Hematopoietic multipotent progenitor cell treated with erythropoietin and hydrocortisone succinate and interleukin-3 and kit ligand, for 15 days (in vitro differentiated cells): Measurements from ENCODE around the gene DNAH2.

Source experiments
- DNase-seq: peaks from one replicate; pipeline ENCODE4 v3.0.0-alpha.2; 2015; ENCODE audit warnings: low spot score

Gene DNAH2

DNA sequence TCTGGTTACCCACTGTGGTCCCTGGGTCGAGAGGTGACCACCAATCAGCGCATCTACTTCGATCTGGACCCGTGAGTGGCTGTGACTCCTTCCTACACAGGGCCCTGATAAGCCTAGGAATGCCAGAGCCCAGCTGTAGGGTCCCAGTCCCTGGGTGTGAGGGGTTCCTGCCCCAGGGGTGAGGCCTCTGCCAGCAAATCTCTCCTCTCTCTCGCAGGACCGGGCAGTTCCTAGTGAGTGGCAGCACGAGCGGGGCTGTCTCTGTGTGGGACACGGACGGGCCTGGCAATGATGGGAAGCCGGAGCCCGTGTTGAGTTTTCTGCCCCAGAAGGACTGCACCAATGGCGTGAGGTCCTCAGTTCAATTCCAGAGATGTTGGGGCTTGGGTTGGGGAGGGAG is 14.8 kb upstream of the DNAH2 start:
- DNase-seq: no peak

DNA sequence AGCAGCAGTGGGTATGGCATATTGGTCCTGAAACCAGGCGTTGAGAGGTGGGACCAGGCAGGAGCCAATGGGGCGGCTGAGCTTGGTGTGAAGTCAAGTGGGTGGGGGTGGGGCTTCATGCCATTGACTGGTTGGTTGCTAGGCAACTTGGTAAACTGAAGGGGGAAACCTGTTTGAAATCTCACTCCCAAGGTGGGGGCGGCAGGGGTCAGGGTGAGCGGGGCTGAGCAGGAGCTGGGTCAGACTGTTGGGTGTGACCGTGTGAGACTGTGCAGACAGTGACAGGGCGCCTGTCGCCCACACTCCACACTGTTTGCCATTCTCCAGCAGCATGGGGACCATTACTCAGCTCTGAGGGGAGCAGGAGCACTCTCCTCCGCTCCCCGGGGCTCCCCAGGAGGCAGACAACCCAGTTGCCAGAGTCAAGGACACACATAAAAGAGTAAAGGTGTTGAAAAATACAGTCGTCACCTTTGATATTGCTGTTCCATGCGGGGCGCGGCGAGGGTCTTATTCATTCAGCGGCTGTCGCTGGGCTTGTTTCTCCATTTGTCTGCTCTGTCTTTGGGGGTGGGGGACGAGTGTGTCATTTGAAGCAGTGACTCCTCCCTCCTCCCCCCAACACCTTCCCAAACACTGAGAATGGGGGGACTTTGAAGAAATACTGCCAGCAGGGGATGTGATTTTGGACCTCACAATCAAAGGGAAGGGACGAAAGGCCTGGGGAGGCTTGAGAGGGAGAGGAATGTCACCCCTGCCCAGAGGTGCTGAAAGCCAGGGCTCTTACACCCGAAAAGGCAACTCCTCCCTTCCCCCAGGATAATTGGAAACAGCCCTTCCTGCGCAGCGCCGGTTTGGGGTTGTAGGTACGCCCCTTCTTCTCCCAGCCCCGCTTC is 13.7 kb upstream of the DNAH2 start:
- DNase-seq: no peak

DNA sequence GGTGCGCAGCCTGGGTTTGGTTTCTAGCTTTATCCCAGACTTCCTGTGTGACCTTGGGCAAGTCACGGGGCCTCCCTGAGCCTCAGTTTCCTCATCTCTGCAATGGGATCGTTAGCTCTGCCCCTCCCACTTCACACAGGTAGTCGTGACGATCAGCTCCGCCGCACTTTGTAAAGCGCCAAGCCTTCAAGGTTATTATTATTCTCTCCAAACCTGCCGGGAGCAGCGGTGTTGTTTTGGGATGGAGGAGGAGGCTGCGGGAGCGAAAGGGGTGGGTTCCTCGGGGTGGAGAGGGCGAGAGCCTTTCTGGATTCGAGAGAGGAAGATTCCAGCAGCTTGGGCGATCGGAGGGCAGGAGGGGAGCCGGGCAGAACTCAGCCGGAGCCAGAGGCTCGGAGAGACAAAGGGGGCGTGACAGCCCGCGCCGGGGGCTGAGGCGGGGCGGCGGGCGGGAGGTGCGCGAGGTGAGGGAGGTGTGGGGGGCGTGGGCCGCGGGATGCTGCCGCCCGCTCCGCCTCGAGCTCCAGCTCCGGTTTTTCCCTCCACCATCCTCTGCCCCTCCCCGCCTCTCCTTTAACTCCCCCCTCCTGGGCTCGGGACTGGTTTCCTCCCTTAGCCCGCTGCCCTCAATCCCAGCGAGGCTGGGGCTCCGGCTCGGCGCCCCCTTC is 12.8 kb upstream of the DNAH2 start, which contains the start of gene EFNB3:
Gene EFNB3, plus strand, starts transcription at position 602 of the 668 bp plus-strand sequence. CDS start 397 bp downstream, outside the sequence.
- no peak for DNase-seq

DNA sequence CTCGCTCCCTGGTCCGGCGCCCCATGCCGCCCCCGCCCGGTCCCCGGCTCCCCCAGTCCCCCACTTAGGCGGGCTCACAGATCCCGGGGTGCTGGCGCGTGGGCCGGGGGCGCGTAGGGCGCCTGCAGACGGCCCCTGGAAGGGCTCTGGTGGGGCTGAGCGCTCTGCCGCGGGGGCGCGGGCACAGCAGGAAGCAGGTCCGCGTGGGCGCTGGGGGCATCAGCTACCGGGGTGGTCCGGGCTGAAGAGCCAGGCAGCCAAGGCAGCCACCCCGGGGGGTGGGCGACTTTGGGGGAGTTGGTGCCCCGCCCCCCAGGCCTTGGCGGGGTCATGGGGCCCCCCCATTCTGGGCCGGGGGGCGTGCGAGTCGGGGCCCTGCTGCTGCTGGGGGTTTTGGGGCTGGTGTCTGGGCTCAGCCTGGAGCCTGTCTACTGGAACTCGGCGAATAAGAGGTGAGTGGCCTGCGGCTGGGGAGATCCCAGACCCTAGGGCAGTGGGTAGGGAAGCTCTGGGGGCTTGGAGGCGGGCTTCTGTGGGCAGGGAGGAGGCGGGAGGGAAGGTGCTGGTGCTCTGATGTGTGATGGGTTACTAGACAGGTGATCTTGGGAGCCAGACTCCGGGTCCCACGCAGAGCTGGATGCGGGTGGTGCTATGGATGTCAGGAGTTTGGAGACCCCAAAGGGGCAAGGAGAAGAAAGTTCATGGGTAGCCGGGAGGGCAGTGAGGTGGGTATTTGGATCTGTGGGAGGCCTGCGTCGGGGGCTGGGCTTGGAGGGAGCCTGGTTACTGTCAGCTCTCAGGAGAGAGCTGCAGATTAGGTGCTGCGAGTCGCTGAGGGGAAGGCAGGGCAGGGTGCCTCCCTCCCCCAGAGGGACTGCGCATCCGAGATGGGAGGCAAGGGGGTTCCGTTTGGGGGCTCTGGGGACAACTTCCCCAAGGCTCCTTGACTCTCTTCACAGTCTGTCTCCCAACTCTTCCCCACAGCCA is 12.0 kb upstream of the DNAH2 start:
- DNase-seq: no peak

DNA sequence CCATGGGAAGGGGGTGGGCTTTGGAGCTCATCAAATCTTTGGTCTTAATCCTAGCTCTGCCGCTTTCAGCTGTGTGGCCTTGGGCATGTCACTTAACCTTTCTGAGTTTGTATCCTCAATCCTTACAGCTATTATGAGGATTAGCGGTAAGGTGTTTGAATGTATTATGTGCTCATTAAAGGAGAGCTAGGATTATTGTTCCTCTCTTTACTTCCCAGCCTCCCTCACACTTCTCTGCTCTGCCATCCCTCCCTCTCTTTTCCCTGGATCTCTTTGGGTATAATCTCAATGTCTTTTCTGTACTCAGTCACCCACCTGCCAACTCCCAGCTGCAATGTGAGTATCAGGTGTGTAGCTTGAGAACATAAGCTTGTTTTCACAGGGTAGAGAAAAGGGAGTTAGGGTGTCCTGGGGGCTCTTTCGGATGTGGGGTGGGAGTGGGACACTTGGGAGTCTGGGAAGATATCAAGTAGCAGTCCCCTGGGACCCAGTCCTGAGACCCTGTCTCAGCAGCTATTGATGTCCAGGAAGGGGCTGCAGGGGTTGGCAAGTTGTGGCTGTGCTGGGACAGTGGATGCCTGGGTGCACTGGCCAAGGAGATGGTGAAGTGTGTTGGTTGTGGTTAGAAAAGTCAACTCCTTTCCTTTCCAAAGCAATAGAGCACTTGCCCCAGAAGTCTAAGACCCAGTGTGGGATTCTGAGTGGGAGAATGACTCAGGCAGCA is 10.8 kb upstream of the DNAH2 start:
- DNase-seq: no peak

DNA sequence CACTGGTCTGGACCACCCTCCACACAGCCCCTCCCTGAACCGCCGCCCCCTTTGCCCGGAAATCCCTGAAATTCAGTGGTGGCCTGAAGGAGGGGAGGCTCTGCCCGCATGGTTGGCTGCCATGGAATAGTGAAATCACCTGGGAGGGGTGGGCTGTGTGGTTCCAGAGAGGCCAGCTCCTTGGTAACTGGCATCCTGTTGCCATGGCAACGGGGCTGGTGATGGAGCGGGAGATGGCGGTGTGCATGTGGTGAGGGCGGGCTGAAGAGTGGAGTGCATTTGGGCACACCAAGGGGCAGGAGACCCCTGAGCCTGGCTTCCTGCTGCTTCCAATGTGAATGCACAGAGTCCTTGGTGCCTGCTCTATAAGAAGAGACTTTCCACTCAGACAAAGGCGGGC is 10.1 kb upstream of the DNAH2 start:
- DNase-seq: no peak

DNA sequence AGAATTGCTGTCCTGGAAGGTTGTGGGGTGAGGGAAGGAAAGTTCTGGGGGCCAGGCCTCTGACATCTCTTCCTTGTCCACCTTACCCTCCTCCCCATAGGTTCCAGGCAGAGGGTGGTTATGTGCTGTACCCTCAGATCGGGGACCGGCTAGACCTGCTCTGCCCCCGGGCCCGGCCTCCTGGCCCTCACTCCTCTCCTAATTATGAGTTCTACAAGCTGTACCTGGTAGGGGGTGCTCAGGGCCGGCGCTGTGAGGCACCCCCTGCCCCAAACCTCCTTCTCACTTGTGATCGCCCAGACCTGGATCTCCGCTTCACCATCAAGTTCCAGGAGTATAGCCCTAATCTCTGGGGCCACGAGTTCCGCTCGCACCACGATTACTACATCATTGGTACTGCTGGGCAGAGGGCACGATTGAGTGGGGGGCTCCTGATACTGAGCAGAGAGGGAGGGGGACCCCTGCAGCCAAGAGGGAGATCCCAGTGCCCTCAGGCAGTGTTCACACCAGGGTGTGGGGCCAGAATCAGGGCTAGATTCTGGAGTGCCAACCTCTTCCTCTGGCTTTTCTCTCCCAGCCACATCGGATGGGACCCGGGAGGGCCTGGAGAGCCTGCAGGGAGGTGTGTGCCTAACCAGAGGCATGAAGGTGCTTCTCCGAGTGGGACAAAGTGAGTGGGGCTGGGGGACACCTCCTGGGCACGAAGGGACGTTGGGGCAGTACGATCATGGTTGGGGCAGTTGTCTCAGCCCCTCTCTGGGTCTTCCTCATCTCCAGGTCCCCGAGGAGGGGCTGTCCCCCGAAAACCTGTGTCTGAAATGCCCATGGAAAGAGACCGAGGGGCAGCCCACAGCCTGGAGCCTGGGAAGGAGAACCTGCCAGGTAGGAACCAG is 9.4 kb upstream of the DNAH2 start:
- no peak for DNase-seq

DNA sequence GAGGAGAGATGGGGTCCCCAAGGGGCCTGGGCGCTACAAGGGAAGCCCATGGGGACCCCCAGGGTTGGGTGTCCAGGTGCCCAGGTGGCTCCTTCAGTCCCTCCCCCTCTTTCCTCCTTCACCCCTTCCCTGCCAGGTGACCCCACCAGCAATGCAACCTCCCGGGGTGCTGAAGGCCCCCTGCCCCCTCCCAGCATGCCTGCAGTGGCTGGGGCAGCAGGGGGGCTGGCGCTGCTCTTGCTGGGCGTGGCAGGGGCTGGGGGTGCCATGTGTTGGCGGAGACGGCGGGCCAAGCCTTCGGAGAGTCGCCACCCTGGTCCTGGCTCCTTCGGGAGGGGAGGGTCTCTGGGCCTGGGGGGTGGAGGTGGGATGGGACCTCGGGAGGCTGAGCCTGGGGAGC is 8.5 kb upstream of the DNAH2 start:
- DNase-seq: no peak

DNA sequence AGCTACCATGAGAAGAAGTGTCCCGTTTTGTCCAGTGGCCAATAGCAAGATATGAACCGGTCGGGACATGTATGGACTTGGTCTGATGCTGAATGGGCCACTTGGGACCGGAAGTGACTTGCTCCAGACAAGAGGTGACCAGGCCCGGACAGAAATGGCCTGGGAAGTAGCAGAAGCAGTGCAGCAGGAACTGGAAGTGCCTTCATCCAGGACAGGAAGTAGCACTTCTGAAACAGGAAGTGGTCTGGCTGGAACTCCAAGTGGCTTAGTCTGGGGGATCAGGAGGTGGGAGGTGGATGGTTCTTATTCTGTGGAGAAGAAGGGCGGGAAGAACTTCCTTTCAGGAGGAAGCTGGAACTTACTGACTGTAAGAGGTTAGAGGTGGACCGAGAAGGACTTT is 7.2 kb upstream of the DNAH2 start:
- no peak for DNase-seq

DNA sequence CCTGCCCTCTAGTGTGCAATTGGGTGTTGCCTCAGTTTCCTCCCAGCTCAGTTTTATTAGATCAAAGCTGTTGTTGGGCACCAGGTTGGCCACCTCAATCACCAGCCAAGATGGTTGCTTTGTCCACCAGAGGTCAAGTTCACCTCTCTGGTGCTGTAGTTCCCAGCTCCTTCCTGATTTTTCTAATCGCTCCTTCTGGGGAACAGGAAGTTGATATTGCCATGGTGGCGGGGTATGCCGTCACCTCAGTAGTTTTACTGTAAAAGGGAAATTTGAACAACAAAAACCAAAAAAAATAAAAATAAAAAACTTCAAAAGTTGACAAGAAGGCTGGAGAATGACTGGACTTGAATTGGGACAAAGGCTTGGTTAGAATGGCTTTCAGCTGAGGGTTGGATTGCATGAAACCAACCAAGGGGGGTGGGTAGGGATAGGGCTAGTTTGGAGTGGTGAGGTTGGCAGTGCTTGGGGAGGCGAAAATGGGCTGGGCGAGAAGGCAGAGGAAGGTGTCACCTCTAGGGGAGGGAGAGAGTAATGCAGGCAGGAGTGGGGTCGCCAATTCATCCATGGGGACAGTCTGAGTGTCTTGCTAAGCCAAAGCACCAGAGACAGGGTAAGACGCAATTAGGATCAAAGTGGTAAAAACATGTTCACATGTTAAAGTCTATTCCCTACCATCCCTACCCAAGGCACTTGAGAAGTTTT is 6.3 kb upstream of the DNAH2 start:
- DNase-seq: no peak

DNA sequence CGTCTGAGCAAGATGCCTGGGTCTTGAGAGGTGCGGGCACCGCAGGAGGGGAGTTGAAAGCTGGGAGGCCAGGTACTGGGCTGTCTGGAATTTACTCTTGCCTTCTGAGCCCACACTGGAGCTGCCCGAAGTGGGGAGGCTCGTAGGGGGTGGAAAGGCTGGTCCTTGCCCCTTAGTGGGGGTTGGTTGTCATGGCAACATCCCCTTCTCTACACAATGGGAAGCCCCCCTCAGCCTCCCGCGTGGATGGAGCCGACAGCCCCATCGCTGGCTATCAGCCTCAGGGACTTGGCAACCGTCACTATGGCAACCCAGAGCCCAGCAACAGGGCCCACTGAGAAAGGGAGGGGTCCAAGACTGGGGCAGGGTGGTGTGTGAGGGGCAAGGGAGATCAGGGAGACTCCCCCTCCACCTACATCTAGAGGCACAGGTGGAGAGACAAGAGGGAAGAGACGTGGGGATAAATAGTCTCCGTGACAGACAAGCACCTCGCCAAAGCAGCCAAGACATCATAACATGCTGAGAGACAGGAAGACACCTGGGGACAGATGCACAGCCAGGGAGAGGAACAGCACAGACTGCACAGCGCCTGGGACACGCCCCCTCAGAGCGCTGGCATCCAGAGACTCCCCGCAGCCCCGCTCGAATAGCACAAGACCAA is 5.3 kb upstream of the DNAH2 start:
- DNase-seq: no peak

DNA sequence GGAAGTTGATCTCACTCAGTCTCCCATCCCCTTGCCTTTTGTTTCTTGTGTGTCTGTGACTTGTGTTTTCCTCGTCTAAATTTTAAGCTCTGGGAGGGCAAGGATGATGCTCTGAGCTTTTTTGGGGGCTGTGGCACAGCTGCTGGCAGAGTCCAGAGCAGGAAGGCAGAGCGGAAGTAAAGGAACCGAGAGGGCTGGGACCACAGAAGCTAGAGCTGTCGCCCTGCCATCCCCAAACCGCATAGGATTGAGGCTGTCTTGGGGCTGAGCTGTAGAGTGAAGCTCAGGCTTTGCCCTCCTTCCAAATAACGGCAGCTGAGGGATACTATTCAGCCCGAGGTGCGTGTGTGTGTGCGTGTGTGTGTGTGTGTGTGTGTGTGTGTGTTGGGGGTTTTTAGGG is 3.8 kb upstream of the DNAH2 start:
- DNase-seq: no peak

DNA sequence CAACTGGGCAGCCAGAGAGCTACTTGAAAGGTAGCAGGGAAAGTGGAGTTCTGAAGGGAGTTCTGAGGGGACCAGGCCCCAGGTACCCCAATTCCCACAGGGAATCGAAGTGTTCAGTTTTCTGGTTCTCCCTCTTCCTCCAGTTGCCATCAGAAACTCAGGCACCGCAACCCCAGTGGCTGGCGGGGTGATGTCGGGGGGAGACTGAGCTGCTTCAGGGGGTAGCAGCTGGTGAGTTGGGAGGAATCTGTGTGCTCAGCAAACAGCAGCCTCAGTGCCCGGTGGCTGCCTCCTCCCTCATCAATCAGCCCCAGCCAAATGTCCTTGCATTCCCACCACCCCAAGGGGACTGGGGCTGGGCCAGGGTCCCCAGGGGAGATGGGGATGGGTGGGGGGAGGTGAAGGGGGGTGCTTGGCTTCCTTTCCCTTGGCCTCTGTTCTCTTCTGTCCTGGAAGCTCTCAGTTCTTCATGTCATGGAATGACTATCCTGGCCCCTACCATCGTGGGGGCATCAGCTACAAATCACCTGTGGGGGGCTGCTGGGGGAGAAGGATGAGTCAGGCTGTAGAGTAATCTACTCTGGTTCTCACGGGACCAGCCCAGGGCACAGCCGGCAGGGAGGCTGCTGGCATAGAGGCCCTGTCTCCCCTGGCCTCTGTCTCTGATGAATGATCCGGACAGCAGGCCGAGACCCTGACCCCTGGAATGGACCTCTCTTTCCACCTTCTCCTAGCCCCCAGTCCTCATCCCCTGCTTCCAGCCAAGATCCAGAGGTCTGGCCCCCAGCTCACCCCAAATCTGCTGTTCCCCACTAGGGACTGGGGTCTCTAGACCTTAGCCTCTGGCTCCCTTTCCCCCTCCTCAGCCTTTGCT is 2.6 kb upstream of the DNAH2 start:
- no peak for DNase-seq

DNA sequence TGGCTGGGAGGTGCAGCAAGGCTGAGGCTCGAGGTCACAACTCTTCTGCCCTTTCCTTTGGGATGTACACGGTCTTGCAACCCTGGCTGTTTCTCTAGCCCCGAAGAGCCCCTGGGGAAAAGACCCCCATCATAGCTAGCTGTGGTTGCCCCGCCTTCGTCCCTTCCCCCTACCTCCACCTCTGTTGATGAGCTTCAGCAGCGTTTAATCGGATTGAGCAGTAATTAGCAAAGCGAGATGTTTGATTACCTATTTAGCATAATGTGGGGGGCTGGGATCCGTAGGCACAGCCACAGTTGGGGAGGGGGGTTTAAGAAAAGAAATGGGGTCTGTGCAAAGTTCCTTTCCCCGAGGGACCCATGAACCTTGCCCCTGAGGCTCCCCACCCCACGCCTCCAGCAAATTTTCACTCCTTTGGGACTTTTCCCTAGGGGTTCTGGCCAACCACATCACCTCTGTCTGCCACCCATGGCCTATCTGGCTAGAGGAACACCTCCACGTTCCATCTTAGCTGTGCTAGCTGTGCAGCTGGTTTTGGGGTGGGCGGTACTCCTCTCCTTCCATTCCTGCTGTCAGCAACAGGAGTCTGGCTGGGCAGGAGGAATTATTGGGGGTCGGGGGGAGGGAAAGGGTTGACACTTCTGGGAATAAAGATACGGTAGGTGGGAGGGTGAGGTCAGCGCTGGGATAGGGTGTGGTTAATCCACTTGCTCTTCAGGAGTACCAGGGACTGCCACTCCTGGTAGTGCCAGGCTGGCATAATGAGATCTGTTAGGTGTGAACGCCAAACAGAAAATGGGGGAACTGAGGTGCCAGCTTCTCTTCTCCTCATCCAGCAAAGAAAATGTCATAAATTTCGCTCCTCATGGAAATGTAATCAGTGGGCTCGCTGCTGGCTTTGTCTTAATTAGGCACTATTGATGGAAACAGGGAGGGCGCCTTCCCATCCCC is 1.3 kb upstream of the DNAH2 start:
- no peak for DNase-seq

DNA sequence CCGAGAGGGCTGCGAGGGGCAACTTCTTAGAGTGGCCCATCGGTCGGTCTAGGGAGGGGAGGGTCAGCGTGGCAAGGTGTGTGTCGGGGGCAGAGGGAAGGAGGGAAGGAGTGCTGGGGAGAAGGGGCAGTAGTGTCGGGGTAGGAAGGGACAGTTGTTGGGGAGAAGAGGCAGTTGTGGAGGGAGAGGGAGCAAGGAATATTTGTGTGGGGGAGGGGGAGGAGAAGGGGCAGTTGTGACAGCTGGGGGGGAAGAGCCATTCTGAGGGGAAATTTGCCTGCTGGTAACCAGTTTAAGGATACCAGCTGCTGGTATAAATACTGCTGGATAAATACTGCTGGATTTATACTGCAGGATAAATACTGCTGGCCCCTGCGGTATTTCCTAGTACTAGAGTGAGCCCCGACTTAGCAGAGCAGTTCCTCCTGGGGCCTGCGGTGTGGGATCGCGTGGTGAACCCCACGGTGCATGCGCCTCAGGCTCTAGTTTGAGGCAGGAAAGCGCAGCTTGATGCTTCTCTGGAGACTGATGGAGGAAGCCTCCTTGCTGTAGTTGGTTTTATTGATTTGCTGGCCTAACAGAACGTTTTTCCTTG is 309 bp downstream of the DNAH2 start:
- no peak for DNase-seq

DNA sequence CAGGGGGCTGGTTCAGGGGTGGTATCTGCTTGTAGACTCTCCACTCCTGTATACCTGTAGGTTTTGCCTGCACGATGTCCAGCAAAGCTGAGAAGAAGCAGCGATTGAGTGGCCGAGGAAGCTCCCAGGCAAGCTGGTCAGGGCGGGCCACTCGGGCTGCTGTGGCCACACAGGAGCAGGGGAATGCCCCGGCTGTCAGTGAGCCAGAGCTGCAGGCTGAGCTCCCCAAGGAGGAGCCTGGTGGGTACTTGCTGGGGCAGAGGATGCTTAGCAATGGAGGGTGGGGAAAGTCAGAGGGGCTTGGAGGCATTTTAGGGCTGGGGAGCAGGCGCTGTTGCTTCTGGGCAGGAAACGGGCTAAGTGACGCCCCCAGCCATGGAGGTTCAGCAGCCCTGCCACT is 2.1 kb downstream of the DNAH2 start:
- no peak for DNase-seq

DNA sequence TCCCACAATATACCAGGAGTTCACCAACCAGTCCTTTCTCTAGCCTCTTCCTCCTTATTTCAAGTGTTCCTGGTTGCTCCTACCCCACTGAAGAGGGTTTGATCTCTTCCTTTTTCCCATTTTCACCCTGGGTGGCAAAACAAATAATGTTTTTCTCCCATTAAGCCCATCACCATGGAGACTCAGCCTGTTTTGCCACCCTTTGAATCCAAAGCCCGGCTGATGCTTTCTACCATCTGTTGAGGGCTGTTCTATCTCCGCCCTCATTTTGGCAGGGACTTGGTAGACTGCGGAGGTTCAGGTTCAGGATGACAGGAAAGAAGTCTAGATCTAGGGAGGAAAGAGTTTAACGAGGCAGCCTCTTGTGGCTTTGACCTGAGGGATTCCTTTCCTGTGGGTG is 2.6 kb downstream of the DNAH2 start:
- DNase-seq: no peak
